Measurements from ENCODE around the gene ANO10. TPM values are rescaled to one million over a fixed set of nuclear protein-coding genes. Genes with fewer than 3 reads are reported as not detected.

ANO10 gene
- total RNA-seq, 2 donors from 2014 or later: 83.8 to 112 TPM

GRCh38 chr3:43425829-43426228 lies 196.0 kb downstream of the ANO10 start:
- Histone ChIP-seq H3K4me3 (ENCODE audit: low read length) (no peak overlapping the region), H3K4me1 (ENCODE audit: control insufficient read depth, insufficient read depth, low read length) (no peaks in the 10 kb centered on the region), H3K9me3 (ENCODE audit: control insufficient read depth, low read length) (peaks cover 13% of the 10 kb centered on the region), H3K27ac (ENCODE audit: low read depth, low read length) (no peak overlapping the region), H3K9ac (ENCODE audit: extremely low read depth, low read length, poor library complexity, severe bottlenecking) (no peak overlapping the region), H3K36me3 (ENCODE audit: control insufficient read depth, insufficient read depth, low read length) (peaks cover 34% of the 10 kb centered on the region), H3K27me3 (ENCODE audit: control insufficient read depth, insufficient read depth, low read length, poor library complexity, severe bottlenecking) (no peaks in the 10 kb centered on the region)
- Mint-ChIP-seq H3K36me3 (ENCODE audit: low read depth) (peaks cover 33% of the 10 kb centered on the region), H3K27me3 (ENCODE audit: insufficient read depth) (no peaks in the 10 kb centered on the region), H3K9me3 (peaks cover 1% of the 10 kb centered on the region), H3K27ac (no peak overlapping the region), H3K4me1 (peaks cover 1% of the 10 kb centered on the region), H3K4me3 (no peak overlapping the region)
- TF ChIP-seq, protein P1, sequence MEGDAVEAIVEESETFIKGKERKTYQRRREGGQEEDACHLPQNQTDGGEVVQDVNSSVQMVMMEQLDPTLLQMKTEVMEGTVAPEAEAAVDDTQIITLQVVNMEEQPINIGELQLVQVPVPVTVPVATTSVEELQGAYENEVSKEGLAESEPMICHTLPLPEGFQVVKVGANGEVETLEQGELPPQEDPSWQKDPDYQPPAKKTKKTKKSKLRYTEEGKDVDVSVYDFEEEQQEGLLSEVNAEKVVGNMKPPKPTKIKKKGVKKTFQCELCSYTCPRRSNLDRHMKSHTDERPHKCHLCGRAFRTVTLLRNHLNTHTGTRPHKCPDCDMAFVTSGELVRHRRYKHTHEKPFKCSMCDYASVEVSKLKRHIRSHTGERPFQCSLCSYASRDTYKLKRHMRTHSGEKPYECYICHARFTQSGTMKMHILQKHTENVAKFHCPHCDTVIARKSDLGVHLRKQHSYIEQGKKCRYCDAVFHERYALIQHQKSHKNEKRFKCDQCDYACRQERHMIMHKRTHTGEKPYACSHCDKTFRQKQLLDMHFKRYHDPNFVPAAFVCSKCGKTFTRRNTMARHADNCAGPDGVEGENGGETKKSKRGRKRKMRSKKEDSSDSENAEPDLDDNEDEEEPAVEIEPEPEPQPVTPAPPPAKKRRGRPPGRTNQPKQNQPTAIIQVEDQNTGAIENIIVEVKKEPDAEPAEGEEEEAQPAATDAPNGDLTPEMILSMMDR (conservative IDR thresholded peaks at IDR 0.05): no peak
- no peak for DNase-seq
- 96% methylated on average over 3 to 4 of the region's 4 CpGs for WGBS, 2 experiments (ENCODE audit: insufficient coverage in 1 of 2, insufficient read length in 1 of 2)

DNA sequence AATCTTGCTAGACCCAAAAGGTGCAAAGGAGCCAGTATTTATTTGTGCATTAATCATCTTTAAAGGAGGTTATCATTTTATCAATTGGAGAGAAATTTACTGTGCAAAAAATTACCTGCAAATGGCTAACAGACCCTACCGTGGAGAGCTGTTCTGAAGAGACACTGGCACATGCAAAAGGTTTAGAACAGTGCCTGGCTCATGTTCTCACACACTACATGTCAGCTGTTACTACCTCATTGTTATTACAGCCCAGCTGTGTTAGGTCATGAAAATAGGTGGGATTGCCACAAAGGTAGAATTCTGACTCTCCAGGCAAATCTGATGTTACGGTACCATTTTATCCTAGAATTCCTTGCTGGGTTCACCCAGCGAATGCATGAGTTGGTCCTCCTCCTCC lies 198.2 kb downstream of the ANO10 start:
- peaks cover 1% of the 10 kb centered on the region for H3K4me1 Mint-ChIP-seq
- H3K4me3 Mint-ChIP-seq: no peak overlapping the region
- no peaks in the 10 kb centered on the region for H3K27me3 Mint-ChIP-seq (ENCODE audit: insufficient read depth)
- DNase-seq: no peak
- H3K36me3 ChIP-seq (ENCODE audit: control insufficient read depth, insufficient read depth, low read length): peaks cover 37% of the 10 kb centered on the region
- WGBS, 2 experiments (ENCODE audit: insufficient coverage in 1 of 2, insufficient read length in 1 of 2): 62 to 100% methylated on average over 1 to 3 of the region's 3 CpGs
- peaks cover 1% of the 10 kb centered on the region for H3K9me3 Mint-ChIP-seq
- peaks cover 13% of the 10 kb centered on the region for H3K9me3 ChIP-seq (ENCODE audit: control insufficient read depth, low read length)
- no peaks in the 10 kb centered on the region for H3K27me3 ChIP-seq (ENCODE audit: control insufficient read depth, insufficient read depth, low read length, poor library complexity, severe bottlenecking)
- no peaks in the 10 kb centered on the region for H3K4me1 ChIP-seq (ENCODE audit: control insufficient read depth, insufficient read depth, low read length)
- no peak overlapping the region for H3K27ac ChIP-seq (ENCODE audit: low read depth, low read length)
- no peak overlapping the region for H3K27ac Mint-ChIP-seq
- peaks cover 44% of the 10 kb centered on the region for H3K36me3 Mint-ChIP-seq (ENCODE audit: low read depth)
- H3K4me3 ChIP-seq (ENCODE audit: low read length): no peak overlapping the region
- TF ChIP-seq, protein P1 (conservative IDR thresholded peaks at IDR 0.05): no peak
- H3K9ac ChIP-seq (ENCODE audit: extremely low read depth, low read length, poor library complexity, severe bottlenecking): no peak overlapping the region

DNA sequence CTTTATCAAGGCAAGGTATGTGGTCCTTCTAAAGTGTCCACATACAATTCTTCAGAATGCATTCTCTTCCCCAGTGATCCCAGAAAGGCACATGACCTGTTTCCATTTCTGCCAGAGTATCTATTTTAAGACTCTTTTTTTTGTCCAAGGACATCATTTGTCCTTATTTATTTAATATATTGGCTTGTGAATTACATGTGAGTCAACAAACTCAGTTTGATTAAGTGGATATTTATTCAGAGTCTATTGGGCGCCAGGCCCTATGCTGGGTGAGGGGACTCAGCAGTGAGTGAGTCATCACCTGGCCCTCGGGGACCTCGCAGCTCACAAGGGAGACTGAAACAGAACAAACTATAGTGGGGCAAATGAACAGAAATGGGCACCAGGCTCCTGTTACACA lies 198.7 kb downstream of the ANO10 start:
- H3K9ac ChIP-seq (ENCODE audit: extremely low read depth, low read length, poor library complexity, severe bottlenecking): no peak overlapping the region
- WGBS, 2 experiments (ENCODE audit: insufficient coverage in 1 of 2, insufficient read length in 1 of 2): 95 to 100% methylated on average over 1 to 3 of the region's 3 CpGs
- H3K36me3 ChIP-seq (ENCODE audit: control insufficient read depth, insufficient read depth, low read length): peaks cover 41% of the 10 kb centered on the region
- no peak overlapping the region for H3K27ac Mint-ChIP-seq
- H3K36me3 Mint-ChIP-seq (ENCODE audit: low read depth): peaks cover 45% of the 10 kb centered on the region
- H3K27me3 ChIP-seq (ENCODE audit: control insufficient read depth, insufficient read depth, low read length, poor library complexity, severe bottlenecking): no peaks in the 10 kb centered on the region
- DNase-seq: no peak
- H3K9me3 Mint-ChIP-seq: peaks cover 1% of the 10 kb centered on the region
- H3K27me3 Mint-ChIP-seq (ENCODE audit: insufficient read depth): no peaks in the 10 kb centered on the region
- peaks cover 13% of the 10 kb centered on the region for H3K9me3 ChIP-seq (ENCODE audit: control insufficient read depth, low read length)
- TF ChIP-seq, protein P1 (conservative IDR thresholded peaks at IDR 0.05): no peak
- H3K4me3 Mint-ChIP-seq: no peak overlapping the region
- no peaks in the 10 kb centered on the region for H3K4me1 ChIP-seq (ENCODE audit: control insufficient read depth, insufficient read depth, low read length)
- peaks cover 1% of the 10 kb centered on the region for H3K4me1 Mint-ChIP-seq
- no peak overlapping the region for H3K27ac ChIP-seq (ENCODE audit: low read depth, low read length)
- H3K4me3 ChIP-seq (ENCODE audit: low read length): no peak overlapping the region
